ENCODE results near the gene PIGT. TPM values are rescaled to one million over a fixed set of nuclear protein-coding genes. Genes with fewer than 3 reads are reported as not detected.

The PIGT gene
- total and polyA plus RNA-seq, 2 experiments from 2014 or later = 48.4 to 63.1 TPM

DNA sequence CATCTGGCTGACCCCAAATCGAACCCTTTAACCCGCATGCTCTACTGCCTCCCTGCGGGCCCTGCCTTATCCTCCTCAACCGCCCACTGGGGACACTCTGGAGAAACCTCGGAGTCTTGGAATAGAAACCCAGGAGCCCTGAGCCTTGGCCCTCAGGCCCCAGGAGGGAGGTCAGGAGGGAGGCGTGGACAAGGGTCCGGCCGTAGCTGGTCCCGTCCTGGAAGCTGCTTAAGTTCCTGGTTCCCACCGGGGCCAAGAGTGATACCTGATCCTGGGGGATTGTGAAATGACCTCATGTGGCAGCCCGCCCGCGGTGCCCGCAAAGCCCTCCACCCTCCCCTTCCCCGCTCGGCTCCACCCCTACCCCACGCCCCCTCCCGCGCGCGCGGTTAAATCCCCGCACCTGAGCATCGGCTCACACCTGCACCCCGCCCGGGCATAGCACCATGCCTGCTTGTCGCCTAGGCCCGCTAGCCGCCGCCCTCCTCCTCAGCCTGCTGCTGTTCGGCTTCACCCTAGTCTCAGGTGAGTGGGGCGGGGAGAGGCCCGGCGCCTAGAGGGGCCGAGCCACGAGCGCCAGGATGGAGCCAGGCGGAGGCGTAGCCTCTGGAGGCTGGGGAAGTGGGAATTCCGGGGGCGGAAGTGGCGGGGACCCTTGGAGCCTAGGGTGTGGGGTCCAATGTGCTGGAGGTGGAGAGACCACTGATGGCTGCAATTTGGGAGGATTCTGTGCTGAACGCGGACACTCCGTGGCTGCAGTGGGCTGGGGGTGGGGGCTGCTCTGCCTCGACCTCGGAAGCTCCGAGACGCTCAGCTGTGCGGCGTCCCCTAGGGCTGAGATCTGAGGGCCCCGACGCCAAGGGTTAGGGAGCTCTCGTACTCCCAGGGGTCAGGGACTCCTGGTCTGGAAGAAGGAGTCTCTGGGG, 53.7 kb downstream of the PIGT start, which contains the start of gene WFDC2:
Gene WFDC2 (plus strand): TSS at position 418 of the 926 bp plus-strand sequence. CDS start 29 bp downstream, at position 447.
- Histone ChIP-seq H3K4me2 (peak within 1 kb of the TSS; percentile 94), H3F3A (replicated peaks; ENCODE audit: low read depth) (peaks cover 4% of the 10 kb centered on the region), H3K9me2 (ENCODE audit: insufficient read depth) (no peaks in the 10 kb centered on the region), H3K4me3 (peak within 1 kb of the TSS; percentile 85), H3K4me1 (ENCODE audit: insufficient read depth) (peaks cover 28% of the 10 kb centered on the region), H4K20me1 (replicated peaks; ENCODE audit: insufficient read depth) (no peaks in the 10 kb centered on the region; the same call in 1 of the 2 replicates), H3K36me3 (ENCODE audit: insufficient read depth) (no peaks in the 10 kb centered on the region; the same call in 1 of the 2 replicates), H3K27me3 (ENCODE audit: insufficient read depth) (peaks cover 11% of the 10 kb centered on the region; the same call in 1 of the 2 replicates), H3K79me2 (replicated peaks; ENCODE audit: insufficient read depth) (peaks cover 19% of the 10 kb centered on the region), H3K27ac (ENCODE audit: low read depth) (peak within 1 kb of the TSS; percentile 32; the same call in 1 of the 2 replicates), H2AFZ (peak within 1 kb of the TSS; percentile 96)
- peaks cover 20% of the 10 kb centered on the region for H3K36me3 Mint-ChIP-seq (ENCODE audit: low read depth)
- H3K9me3 Mint-ChIP-seq = peaks cover 2% of the 10 kb centered on the region; the same call in 2 of the 3 replicates
- DNase-seq (ENCODE audit: low spot score) = peak; percentile 82
- H3K27me3 Mint-ChIP-seq (ENCODE audit: insufficient read depth, low read depth, poor library complexity) = peaks cover 24% of the 10 kb centered on the region
- TF ChIP-seq ZNF331 (CRISPR knock-in tag; IDR thresholded peaks at IDR 0.05; ENCODE audit: low read depth) = no peak
- TF ChIP-seq, protein P1, sequence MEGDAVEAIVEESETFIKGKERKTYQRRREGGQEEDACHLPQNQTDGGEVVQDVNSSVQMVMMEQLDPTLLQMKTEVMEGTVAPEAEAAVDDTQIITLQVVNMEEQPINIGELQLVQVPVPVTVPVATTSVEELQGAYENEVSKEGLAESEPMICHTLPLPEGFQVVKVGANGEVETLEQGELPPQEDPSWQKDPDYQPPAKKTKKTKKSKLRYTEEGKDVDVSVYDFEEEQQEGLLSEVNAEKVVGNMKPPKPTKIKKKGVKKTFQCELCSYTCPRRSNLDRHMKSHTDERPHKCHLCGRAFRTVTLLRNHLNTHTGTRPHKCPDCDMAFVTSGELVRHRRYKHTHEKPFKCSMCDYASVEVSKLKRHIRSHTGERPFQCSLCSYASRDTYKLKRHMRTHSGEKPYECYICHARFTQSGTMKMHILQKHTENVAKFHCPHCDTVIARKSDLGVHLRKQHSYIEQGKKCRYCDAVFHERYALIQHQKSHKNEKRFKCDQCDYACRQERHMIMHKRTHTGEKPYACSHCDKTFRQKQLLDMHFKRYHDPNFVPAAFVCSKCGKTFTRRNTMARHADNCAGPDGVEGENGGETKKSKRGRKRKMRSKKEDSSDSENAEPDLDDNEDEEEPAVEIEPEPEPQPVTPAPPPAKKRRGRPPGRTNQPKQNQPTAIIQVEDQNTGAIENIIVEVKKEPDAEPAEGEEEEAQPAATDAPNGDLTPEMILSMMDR (conservative IDR thresholded peaks at IDR 0.05; ENCODE audit: low read depth in 2 of 2) = peak; percentile 30 to 49
- no peak for TF ChIP-seq NANOG (IDR thresholded peaks at IDR 0.05; ENCODE audit: borderline replicate concordance)
- TF ChIP-seq EZH2 (IDR thresholded peaks at IDR 0.05; ENCODE audit: low read depth, unreplicated experiment) = no peak
- H3K4me1 Mint-ChIP-seq = peaks cover 34% of the 10 kb centered on the region
- no peak within 1 kb of the TSS for H3K27ac Mint-ChIP-seq
- ATAC-seq = peak; percentile 67
- H3K4me3 Mint-ChIP-seq = peak within 1 kb of the TSS; percentile 80

DNA sequence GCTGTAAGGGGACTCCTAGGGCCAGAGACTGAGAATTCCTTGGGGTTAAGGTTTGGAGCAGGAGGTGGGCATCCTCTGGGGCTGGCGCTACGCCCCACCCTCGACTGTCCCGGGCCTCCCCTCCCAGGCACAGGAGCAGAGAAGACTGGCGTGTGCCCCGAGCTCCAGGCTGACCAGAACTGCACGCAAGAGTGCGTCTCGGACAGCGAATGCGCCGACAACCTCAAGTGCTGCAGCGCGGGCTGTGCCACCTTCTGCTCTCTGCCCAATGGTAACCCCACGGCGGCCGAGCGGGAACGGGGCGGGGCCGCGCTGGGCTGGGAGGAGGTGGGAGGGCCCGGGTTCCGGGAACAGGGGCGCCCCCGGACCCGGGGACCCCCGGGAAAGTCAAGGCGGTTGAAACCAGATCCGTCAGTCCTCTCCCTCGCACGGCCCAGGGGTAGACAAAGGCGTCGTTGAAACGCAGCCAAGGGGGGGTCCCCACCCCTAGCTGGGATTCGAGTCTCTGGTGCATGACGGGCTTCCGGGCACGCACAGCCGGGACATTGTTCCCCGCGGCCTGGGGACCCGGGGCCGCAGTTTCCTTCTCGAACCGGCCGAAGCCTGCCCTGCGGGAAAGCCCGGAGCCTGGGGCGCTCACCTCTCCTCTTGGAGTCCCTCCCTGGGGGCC, 54.5 kb downstream of the PIGT start:
- Histone ChIP-seq H2AFZ (peak overlapping the region; percentile 77), H3K4me3 (peak overlapping the region; percentile 85), H3K79me2 (replicated peaks; ENCODE audit: insufficient read depth) (peaks cover 26% of the 10 kb centered on the region), H3K27ac (ENCODE audit: low read depth) (peak overlapping the region; percentile 32; the same call in 1 of the 2 replicates), H3F3A (replicated peaks; ENCODE audit: low read depth) (peaks cover 4% of the 10 kb centered on the region), H3K4me2 (peak overlapping the region; percentile 94), H4K20me1 (replicated peaks; ENCODE audit: insufficient read depth) (no peaks in the 10 kb centered on the region; the same call in 1 of the 2 replicates), H3K4me1 (ENCODE audit: insufficient read depth) (peaks cover 28% of the 10 kb centered on the region), H3K9me2 (ENCODE audit: insufficient read depth) (no peaks in the 10 kb centered on the region), H3K36me3 (ENCODE audit: insufficient read depth) (no peaks in the 10 kb centered on the region; the same call in 1 of the 2 replicates), H3K27me3 (ENCODE audit: insufficient read depth) (peaks cover 11% of the 10 kb centered on the region; the same call in 1 of the 2 replicates)
- H3K4me3 Mint-ChIP-seq = peak overlapping the region; percentile 80
- peaks cover 20% of the 10 kb centered on the region for H3K36me3 Mint-ChIP-seq (ENCODE audit: low read depth)
- peaks cover 2% of the 10 kb centered on the region; the same call in 2 of the 3 replicates for H3K9me3 Mint-ChIP-seq
- peaks cover 24% of the 10 kb centered on the region for H3K27me3 Mint-ChIP-seq (ENCODE audit: insufficient read depth, low read depth, poor library complexity)
- H3K27ac Mint-ChIP-seq = no peak overlapping the region
- peak; percentile 84 for TF ChIP-seq POLR2AphosphoS5 (IDR thresholded peaks at IDR 0.05; ENCODE audit: low read depth)
- TF ChIP-seq ZNF114 (CRISPR knock-in tag; IDR thresholded peaks at IDR 0.05) = no peak
- TF ChIP-seq EZH2 (IDR thresholded peaks at IDR 0.05; ENCODE audit: low read depth, unreplicated experiment) = no peak
- DNase-seq (ENCODE audit: low spot score) (peak; percentile 68), ATAC-seq (peak; percentile 70)
- H3K4me1 Mint-ChIP-seq = peaks cover 34% of the 10 kb centered on the region

Measured in GM23338 (cell line).